SW 1271 (cell line): ENCODE data around the gene FTCD.
"Not testable (repeated sequence)": the region's sequence is repeated elsewhere in the genome, so short reads cannot be mapped to it uniquely, and the experiment has no call there.

Experiments used
- DNase-seq, 2 experiments: peaks; one replicate each; lab custom pipeline; 2025; lab: John Stamatoyannopoulos, UW

The FTCD gene

DNA sequence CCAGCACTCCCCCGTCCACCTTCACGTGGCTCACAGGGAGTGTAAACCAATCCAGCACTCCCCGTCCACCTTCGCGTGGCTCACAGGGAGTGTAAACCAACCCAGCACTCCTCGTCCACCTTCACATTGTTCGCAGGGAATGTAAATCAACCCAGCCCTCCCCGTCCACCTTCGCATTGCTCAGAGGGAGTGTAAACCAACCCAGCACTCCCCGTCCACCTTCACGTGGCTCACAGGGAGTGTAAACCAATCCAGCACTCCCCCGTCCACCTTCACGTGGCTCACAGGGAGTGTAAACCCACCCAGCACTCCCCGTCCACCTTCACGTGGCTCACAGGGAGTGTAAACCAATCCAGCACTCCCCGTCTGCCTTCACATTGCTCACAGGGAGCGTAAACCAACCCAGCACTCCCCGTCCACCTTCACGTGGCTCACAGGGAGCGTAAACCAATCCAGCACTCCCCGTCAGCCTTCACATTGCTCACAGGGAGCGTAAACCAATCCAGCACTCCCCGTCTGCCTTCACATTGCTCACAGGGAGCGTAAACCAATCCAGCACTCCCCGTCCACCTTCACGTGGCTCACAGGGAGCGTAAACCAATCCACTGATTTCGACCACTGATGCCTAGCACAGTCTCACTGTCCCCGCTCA lies 14.9 kb downstream of the FTCD start:
- not testable (repeated sequence) for DNase-seq

DNA sequence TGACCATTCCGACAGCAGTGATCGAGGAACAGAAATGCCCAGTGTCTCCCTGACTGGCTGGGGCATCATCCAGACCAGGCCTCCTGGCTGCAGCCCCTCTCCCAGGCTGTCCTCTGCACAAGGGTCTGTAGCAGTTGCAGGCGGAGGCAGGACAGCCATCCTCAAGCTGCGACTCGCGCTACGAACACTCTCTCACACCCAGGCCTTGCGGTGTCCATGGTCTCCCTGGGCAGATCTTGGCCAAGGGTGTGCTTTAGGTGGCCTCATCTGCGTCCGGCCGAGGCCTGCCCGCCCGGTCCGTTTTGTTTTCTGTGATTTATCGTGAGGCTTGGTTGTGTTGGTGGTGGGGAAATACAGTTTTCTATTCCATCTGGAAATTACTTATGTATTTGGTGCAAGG lies 15.7 kb downstream of the FTCD start:
- DNase-seq: no peak

DNA sequence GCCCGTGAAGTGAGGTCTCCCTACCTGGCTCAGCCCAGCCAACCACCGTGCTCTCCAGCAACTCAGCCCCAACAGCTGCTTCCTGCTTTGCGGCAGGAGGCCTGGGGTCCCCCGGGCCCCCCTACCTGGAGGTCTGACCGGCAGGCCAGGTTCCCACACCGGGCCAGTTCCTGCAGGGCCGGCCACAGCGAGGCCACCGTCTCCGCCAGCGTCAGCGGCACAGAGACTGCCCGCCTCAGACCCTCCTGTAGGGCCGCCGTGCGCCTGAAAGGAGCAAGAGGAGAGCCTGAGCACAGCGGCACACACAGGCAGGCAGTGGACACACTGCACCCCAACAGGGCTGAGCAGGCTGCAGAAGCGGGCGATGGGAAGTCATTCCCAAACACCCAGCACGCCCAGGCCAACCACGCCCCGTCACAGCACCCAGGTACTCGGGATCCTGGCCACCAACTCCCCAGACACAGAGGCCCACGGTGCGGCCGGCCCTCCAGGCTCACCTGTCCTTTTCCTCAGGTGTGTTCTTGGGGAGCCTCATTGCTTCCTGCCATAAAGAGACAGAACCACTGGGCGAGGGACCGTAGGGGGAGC lies 16.9 kb downstream of the FTCD start:
- no peak for DNase-seq

DNA sequence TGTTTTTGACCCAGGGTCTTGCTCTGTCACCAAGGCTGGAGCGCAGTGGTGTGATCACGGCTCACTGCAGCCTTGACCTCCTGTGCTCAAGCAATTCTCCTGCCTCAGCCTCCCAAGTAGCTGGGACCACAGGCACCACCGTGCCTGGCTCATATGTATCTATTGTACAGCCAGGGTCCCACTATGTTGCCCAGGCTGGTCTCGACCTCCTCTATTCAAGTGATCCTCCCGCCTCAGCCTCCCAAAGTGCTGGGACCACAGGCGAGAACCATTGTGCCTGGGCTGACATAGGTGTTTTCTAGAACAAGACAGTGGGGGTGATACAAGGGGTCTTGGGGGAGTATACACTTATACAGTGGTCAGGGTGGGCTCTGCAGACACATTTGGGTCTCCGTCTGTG lies 17.5 kb downstream of the FTCD start:
- no peak for DNase-seq

DNA sequence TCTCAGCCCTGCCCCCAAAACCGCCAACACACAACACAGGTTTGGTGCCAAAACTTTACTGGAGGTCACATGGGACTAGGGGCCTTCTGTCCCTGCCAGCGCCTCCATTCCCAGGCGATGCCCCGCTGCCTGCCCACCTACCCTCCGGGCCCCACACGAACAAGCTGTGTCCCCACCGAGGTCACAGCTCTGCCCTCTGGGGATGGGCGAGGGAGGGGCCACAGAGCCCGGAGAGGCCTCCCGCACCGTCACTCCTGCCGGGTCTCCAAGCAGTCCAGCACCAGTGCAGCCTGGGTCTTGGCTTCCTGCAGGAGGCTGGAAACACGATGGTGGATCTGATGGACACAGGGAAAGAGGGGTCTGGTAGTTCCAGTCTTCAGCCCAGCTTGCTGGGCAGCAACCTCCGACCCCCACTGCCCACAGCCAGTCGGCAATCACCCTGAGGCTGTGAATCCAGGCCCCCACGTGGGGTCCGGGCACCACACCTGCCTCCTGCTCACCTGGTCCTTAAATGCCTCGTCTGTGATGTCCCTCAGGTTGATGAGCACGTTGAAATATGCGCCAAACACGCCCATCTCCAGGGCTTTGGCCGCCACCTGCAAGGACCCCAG lies 18.5 kb downstream of the FTCD start:
- DNase-seq: no peak

DNA sequence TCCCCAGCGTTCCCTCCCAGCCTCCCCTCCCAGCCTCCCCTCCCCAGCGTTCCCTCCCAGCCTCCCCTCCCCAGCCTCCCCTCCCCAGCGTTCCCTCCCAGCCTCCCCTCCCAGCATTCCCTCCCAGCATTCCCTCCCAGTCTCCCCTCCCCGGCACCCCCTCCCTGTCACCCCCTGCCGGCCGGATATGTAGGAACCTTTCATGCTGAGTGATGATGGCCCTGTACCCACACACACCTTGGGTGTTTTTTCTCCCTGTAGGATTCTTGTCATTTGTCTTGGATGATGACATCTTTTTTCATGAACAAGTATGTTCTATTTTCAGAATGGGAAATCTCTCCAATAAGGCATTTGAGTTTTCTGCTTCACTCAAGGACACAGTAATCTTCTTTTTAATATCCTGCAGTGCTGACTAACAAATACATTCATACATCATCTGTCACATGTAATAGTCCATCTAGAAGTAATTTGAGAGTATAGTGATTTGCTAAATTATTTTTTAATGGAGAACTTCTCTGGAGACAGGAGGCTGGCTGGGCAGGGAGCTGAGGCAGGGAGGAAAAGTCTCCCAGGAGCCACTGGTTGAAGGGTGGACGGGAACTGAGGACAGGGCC lies 19.5 kb downstream of the FTCD start:
- DNase-seq: no peak

DNA sequence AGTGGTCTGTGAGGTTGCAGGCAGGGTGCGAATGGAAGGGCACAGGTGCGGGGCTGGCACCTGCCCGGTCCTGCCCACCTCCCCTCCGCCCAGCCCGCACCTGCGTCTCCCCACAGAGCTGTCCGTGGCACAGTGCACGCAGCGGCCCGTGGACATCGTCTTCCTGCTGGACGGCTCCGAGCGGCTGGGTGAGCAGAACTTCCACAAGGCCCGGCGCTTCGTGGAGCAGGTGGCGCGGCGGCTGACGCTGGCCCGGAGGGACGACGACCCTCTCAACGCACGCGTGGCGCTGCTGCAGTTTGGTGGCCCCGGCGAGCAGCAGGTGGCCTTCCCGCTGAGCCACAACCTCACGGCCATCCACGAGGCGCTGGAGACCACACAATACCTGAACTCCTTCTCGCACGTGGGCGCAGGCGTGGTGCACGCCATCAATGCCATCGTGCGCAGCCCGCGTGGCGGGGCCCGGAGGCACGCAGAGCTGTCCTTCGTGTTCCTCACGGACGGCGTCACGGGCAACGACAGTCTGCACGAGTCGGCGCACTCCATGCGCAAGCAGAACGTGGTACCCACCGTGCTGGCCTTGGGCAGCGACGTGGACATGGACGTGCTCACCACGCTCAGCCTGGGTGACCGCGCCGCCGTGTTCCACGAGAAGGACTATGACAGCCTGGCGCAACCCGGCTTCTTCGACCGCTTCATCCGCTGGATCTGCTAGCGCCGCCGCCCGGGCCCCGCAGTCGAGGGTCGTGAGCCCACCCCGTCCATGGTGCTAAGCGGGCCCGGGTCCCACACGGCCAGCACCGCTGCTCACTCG lies 23.3 kb downstream of the FTCD start:
- DNase-seq: no peak

DNA sequence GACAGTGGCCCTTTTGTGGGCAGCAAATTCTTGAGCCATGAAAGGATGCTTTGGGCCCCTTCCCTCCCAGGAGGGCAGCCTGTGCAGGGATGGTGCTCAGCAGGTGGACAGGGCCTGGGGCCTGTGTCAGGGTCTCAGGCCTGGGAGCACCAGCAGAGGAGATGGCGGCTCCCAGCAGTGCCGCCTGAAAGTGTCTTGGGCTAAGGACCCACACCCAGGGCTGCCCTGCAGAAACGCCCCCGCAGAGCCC lies 23.9 kb downstream of the FTCD start:
- DNase-seq: no peak

DNA sequence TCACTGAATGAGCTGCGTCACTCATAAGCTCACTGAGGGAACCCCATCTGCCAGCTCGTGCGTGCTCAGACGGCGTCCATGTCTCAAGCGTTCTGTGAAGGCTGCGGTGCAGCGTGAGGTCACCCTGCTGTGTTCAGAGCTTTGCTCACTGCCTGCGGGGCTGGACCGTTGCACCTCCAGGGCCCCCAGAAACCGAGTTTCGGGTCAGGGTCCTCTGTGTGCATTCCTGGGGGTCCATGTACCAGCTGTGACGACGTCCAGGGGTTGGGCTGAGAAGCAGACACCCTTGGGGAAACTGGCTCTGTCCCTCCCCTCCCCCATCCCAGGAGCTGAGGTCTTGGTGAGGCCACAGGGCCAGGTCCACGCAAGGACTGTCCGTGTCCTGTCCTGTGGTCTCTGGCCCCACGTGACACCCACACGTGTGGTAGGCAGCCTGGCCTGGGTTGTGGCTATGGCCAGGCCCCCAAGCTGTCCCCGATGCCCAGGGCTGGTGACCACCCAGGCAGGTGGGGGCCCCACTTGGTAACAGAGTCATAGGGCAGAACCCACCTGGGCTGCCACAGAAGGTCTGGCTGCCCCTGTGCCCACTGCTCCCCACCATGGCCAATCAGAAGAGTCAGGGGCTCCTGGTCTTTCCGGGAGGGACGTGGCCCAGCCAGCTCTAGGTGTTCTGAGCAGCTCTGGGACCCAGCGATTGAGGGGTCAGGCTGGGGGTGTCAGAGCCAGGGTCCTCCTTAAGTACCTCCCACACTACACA lies 24.4 kb downstream of the FTCD start:
- DNase-seq: no peak

DNA sequence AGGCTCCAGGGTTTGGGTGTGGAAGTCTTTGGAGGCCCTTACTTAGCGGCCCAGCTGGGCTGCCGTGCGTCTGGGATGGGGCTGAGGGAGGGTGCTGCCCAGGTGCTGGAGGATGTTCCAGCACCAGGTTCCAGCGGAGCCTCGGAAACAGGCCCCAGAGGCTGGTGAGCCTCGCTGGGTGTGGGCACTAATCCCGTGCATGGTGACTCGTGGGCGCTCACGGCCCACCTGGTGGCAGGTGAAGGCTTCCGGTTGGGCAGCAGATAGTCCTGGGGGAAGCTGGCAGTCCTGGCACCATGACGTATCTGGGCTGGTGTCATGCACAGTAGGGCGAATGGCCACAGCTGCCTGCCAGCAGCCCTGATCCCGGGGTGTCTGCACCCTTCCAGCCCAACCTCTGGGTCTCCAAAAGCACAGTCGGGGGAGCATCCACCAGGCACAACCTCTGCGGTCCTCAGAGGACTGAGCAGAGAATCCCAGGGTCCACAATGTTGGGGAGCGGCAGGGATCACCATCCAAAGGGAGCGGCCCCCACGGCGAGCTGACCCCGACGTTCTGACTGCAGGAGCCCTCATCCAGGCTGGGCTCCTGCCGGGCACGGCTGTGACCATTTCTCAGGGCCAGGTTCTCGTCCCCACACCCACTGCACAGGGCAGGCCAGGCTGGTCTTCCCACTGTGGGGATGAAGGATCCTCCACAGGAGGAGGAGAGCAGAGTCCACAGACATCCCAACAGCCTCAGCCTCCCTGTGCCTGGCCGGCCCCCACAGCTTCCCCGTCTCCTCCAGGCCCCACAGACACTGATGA lies 25.3 kb downstream of the FTCD start:
- DNase-seq: no peak

DNA sequence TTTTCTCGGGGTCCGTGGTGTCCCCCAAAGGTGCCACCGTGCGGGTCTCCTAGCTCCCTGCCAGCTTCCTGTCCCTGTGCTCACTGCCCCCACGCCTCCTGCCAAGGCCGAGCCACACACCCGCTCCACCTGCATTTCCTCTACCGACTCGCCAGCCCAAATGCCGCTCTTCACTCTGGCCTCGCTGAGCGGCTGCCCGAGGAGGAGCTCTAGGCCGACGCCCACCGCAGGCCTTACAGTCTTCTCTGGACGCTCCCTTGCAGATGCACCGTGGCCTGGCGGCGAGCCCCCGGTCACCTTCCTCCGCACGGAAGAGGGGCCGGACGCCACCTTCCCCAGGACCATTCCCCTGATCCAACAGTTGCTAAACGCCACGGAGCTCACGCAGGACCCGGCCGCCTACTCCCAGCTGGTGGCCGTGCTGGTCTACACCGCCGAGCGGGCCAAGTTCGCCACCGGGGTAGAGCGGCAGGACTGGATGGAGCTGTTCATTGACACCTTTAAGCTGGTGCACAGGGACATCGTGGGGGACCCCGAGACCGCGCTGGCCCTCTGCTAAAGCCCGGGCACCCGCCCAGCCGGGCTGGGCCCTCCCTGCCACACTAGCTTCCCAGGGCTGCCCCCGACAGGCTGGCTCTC lies 26.3 kb downstream of the FTCD start:
- DNase-seq: no peak

DNA sequence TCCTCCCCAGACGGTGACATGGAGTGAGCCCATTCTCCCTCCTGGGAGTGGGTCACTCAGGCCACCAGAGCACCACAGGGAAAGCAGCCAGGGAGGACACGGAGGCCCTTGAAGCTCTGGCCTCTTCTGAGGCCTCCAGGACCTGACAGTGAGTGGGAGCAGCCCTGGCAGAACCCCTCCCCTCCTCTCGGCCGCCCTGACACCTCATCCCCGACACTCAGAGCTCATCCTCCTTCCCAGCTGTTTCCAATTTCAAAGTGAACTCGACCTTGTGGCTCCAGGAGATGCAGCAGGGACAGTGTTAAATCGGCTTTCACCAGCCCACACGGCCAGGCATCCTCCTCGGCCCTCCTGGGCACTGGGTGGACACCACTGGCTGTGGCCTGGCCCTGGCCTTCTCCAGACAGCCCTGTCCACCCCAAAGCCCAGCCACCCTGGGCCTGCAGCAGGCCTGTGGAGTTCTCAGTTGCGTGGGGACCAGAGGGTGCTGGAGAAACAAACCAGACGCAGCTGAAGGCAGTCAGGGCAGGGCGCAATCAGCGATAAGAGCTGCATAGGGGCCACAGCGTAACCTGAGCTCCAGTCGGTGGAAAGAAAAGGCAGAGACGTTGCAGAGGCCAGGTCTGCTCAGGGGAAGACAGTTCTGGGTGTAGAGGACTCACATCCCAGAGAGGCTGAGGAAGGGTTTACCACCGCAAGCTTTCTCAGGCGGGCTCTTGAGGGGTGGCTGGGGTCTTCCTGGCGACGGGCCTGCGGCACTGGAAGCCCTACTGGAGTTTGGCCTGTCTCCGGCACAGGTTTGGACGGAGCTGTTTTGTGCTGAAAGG lies 27.1 kb downstream of the FTCD start:
- no peak for DNase-seq

DNA sequence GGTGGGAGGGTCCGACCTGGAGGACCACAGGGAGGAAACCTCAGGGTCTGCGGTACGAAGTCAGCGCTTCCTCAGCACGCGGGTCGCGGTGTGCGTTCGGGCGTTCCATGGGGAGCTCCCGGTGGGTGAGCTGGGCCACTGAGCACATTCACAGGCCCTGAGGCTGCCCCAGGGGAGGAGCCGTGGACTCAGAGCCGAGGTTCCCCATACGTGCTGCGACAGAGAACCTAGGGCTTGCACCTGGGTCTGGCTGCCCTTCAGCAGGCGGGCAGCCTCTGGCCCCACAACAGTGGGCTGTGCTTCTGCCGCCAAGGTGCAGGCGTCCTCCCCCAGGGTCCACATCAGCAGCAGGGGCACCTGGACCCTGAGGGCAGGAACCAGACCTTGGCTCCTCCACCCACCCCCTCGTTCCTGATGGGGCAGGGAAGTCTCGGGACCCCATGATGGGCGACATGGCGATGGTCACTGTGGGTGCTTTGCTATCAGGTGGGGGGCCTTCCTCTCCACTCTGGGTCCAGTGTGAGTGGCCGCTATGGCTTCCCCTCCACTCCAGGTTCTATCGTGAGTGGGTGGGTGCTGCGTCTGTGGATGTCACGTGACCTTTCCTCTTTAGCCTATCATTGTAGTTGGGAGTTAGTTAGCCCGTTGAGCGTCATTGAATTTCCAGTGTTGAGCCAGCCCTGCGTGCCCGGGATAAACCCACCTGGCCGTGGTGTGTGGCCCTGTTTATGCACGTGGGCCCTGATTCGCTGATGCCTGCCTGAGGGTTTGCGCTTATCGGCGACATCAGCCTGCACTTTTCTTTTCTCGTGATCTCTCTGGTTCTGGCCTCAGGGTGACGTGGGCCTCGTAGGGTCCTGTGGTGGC lies 27.9 kb downstream of the FTCD start:
- no peak for DNase-seq

DNA sequence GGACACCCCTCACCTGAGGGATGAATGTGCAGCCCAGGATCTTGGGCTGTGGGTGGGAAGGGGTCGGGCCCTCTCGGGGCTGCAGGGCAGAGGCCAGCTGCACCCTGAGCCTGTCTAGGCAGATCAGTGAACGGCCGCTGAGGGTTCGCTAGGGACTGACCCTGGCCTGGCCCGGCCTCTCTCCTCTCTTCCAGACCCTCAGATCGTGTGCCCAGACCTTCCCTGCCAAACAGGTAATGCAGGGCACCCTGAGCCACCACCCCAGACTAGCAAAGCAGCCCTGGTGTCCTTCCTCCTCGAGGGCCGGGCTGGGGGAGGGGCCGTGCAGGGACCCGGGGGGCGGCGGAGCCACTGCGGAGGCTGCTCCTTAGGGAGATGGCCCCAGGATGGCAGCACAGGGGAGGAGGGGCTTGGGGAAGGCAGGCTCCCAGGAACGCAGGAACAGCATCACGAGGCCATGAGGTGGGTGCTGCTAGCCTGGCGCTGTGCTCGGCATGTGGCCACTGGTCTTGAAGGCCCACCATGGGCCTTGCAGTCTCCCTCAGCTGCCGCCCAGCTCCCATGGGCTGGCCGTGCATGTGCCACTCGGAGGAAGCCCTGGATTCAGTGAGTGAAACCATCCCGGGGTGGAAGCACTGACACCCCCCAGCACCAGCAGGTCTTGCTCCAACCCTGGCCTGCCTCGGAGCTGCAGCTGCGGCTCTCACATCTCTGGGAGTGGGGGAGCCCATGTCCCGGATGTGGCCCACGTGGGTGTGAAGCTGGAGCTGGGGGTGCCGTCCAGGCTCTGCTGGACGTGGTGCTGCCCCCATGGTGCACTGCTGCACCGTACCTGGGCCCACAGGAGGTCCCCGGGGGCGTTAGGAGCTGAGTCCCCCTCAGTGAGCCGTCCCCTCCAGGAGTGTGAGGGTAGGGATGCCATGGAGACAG lies 28.8 kb downstream of the FTCD start:
- no peak for DNase-seq

DNA sequence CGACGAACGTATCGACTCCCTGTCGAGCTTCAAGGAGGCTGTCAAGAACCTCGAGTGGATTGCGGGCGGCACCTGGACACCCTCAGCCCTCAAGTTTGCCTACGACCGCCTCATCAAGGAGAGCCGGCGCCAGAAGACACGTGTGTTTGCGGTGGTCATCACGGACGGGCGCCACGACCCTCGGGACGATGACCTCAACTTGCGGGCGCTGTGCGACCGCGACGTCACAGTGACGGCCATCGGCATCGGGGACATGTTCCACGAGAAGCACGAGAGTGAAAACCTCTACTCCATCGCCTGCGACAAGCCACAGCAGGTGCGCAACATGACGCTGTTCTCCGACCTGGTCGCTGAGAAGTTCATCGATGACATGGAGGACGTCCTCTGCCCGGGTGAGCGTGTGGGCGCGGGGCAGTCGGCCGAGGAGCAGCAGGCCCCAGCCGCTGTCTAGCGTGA lies 29.5 kb downstream of the FTCD start:
- no peak for DNase-seq

DNA sequence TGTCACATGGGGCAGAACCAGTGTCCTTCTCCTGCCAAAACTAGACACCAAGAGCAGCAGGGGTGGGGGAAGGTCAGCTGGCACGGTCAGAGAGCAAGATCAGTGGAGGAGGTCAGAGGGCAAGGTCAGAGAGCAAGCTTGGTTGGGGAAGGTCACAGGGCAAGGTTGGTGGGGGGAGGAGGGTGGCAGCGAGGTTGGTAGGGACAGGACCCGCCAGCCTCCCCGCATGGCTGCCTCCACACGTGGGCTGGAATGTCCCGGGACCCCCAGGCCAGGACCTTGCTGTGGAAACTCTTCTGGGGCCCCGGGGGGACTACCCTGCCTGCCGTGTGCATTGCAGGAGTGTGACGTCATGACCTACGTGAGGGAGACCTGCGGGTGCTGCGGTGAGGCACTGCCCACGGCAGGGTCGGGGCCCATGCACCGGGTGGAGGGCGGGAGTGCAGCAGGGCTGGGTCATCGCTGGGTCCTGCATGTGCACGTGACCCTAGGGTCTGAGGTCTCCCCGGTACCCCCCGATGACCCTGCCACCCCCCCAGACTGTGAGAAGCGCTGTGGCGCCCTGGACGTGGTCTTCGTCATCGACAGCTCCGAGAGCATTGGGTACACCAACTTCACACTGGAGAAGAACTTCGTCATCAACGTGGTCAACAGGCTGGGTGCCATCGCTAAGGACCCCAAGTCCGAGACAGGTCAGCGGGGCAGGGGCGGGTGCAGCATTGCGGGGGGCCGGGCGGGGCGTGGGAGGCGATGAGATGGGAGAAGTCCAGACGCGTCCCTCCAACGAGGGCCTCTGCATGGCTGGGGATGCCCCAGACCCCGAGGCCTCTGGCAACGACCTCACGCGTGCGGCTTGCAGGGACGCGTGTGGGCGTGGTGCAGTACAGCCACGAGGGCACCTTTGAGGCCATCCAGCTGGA lies 30.2 kb downstream of the FTCD start:
- DNase-seq: no peak
